GM13977 (cell line): ENCODE results near the gene NEFH.

Experiments used
- DNase-seq: peaks from one replicate; pipeline ENCODE4 v3.0.0; 2012; ENCODE audit warnings: low spot score
- CTCF ChIP-seq: IDR thresholded peaks from 2 replicates; pipeline ENCODE4 v1.5.1; 2012; ENCODE audit warnings: mild to moderate bottlenecking, control low read depth; ENCODE audit not compliant: insufficient read depth; ENCODE audit errors: extremely low read depth, missing control alignments
- in situ Hi-C: fragments of 300-500 bp; cut with MboI; formaldehyde crosslinking; loops from one replicate; pipeline ENCODE4 v1.12.0; 2022; ENCODE audit warnings: low sequenced_read_pairs, low pct_unique_long_range_greater_than_20kb, mixed read lengths, inconsistent platforms; ENCODE audit not compliant: unreplicated experiment

Gene NEFH

DNA sequence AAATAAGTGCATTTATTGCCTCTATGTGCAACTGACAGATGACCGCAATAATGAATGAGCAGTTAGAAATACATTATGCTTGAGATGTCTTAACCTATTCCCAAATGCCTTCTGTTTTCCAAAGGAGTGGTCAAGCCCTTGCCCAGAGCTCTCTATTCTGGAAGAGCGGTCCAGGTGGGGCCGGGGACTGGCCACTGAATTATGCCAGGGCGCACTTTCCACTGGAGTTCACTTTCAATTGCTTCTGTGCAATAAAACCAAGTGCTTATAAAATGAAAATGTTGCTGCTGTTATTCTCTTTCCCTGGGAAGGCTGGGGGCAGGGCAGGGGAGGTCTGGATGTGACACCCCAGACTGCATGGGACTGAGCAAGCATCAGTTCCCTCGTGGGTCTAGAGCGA lies 11.0 kb downstream of the NEFH start:
- no peak for TF ChIP-seq CTCF
- in situ Hi-C loops: no loop called here
- no peak for DNase-seq

DNA sequence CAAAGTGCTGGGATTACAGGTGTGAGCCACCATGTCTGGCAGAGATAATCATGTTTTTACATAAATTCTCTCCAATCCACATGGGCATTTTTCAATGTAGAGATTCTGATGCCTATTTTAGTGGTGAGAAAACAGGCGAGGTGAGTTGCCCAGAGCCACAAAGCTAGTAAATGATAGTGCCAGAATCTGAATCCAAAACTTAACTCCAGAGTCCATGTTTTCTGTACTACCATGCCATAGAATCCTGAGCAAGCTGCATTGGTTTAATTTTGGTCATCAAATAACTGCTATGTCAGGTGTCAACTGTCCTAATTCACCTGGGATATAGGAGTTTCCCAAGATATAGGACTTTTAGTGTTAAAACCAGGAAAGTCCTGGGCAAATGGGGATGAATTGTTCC lies 13.6 kb downstream of the NEFH start:
- TF ChIP-seq CTCF: no peak
- DNase-seq: no peak
- in situ Hi-C loops: no loop called here

- TF ChIP-seq CTCF: no peak
- no peak for DNase-seq
- in situ Hi-C loops: no loop called here
Observed at GRCh38 chr22:29499852-29500251, 19.8 kb downstream of the NEFH start.

- no peak for DNase-seq
- no peak for TF ChIP-seq CTCF
Observed at GRCh38 chr22:29503811-29504372, 23.9 kb downstream of the NEFH start.

DNA sequence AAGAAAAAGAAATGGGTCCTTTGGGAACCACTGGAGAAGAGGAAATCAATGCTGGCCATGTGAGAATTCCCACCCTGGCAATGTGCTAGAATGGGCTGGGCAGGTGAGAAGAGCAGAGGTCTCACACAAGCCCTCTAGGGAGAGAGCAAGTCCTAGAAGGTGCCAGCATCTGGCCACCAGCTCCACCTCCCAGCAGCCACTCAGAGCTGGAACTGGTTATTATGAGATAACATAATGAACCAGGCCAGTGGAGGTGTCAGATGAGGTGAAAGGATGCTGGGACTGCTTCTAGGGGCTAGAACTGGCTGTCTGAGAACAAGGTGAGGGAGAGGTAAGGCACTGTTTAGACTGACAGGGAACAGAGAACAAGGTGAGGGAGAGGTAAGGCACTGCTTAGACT lies 29.3 kb downstream of the NEFH start:
- TF ChIP-seq CTCF: no peak

More at GRCh38 chr22:29503811-29504372, 23.9 kb downstream of the NEFH start:
- in situ Hi-C loops: no loop called here

DNA sequence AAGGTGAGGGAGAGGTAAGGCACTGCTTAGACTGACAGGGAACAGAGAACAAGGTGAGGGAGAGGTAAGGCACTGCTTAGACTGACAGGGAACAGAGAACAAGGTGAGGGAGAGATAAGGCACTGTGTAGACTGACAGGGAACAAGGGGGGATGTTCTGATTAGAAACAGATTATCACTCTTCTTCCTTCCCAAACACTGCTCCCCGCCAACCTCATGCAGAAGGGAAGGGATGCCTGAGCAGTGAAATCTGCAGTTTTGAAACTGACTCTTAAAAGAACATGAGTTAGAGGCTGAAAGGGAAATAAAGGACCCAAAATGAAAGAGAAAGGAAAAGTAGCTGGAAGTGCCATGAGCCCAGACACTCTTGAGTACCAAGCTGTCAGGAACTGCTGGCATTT lies 29.8 kb downstream of the NEFH start:
- no peak for TF ChIP-seq CTCF

More for the DNA sequence above, 29.3 kb downstream of the NEFH start:
- in situ Hi-C loops: no loop called here
- no peak for DNase-seq

DNA sequence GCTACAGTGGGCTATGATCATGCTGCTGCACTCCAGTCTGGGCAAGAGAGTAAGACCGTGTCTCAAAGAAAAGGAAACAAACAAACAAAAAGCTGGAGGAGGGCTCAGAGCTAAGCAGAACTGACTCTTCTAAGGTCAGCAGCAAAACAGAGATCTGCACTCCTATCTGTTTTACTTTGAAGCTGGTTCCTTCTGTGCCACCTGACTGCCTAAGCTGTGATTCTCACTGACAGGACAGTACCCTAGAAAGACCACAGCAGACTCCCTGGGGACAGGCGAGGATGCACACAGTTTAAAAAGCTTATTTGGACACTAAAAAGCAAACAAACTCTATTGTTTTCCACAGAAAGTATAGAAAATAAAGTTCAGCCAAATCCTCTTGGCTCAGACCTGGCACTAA lies 30.5 kb downstream of the NEFH start:
- DNase-seq: no peak
- no peak for TF ChIP-seq CTCF
- in situ Hi-C loops: no loop called here

More for the DNA sequence above, 29.8 kb downstream of the NEFH start:
- in situ Hi-C loops: no loop called here
- no peak for DNase-seq
